IMR-90 (cell line): ENCODE measurements around the gene NDUFA3.
"Not testable (repeated sequence)": the region's sequence is repeated elsewhere in the genome, so short reads cannot be mapped to it uniquely, and the experiment has no call there.

ENCODE experiments used
- BHLHE40 ChIP-seq: fragments of 150-350 bp; IDR thresholded peaks from 2 replicates; pipeline ENCODE4 v1.6.1; 2016; ENCODE audit warnings: mild to moderate bottlenecking, low read depth, low read length
- CEBPB ChIP-seq: IDR thresholded peaks from 2 replicates; pipeline ENCODE4 v1.6.1; 2012; ENCODE audit warnings: low read depth, low read length, improper control_type of control experiment
- CHD1 ChIP-seq: IDR thresholded peaks from 2 replicates; pipeline ENCODE4 v1.6.1; 2012; ENCODE audit warnings: low read depth, low read length, improper control_type of control experiment
- MAFK ChIP-seq: IDR thresholded peaks from 2 replicates; pipeline ENCODE4 v1.6.1; 2012; ENCODE audit warnings: low read depth, low read length, improper control_type of control experiment
- MXI1 ChIP-seq: IDR thresholded peaks from 2 replicates; pipeline ENCODE4 v1.6.1; 2012; ENCODE audit warnings: low read depth, mild to moderate bottlenecking, low read length, moderate library complexity, borderline replicate concordance
- POLR2A ChIP-seq: IDR thresholded peaks from 2 replicates; pipeline ENCODE4 v1.6.1; 2012; ENCODE audit warnings: mild to moderate bottlenecking, low read depth, low read length
- RAD21 ChIP-seq: IDR thresholded peaks from 2 replicates; pipeline ENCODE4 v1.6.1; 2012; ENCODE audit warnings: low read length, improper control_type of control experiment
- RCOR1 ChIP-seq: IDR thresholded peaks from 2 replicates; pipeline ENCODE4 v1.6.1; 2012; ENCODE audit warnings: mild to moderate bottlenecking, low read length, improper control_type of control experiment; ENCODE audit not compliant: insufficient replicate concordance
- RFX5 ChIP-seq: IDR thresholded peaks from 2 replicates; pipeline ENCODE4 v1.8.0; 2012; ENCODE audit warnings: low read depth, mild to moderate bottlenecking, low read length, moderate library complexity
- SMC3 ChIP-seq: fragments of 150-350 bp; IDR thresholded peaks from 2 replicates; pipeline ENCODE4 v1.6.1; 2016; ENCODE audit warnings: low read depth, mild to moderate bottlenecking, antibody characterized with exemption, low read length, moderate library complexity
- TF ChIP-seq, protein P1 (sequence below): conservative IDR thresholded peaks from 2 replicates; pipeline ENCODE4 v1.5.1; 2012; ENCODE audit warnings: mild to moderate bottlenecking, low read depth, low read length, improper control_type of control experiment
- TF ChIP-seq, protein P2 (sequence below): fragments of 150-350 bp; IDR thresholded peaks from 2 replicates; pipeline ENCODE4 v1.6.1; 2016; ENCODE audit warnings: low read depth, mild to moderate bottlenecking, low read length, moderate library complexity, borderline replicate concordance
- TF ChIP-seq, protein P3 (sequence below): fragments of 150-350 bp; IDR thresholded peaks from 2 replicates; pipeline ENCODE4 v1.6.1; 2017; ENCODE audit warnings: mild to moderate bottlenecking, antibody characterized with exemption, low read length, low read depth

DNA sequence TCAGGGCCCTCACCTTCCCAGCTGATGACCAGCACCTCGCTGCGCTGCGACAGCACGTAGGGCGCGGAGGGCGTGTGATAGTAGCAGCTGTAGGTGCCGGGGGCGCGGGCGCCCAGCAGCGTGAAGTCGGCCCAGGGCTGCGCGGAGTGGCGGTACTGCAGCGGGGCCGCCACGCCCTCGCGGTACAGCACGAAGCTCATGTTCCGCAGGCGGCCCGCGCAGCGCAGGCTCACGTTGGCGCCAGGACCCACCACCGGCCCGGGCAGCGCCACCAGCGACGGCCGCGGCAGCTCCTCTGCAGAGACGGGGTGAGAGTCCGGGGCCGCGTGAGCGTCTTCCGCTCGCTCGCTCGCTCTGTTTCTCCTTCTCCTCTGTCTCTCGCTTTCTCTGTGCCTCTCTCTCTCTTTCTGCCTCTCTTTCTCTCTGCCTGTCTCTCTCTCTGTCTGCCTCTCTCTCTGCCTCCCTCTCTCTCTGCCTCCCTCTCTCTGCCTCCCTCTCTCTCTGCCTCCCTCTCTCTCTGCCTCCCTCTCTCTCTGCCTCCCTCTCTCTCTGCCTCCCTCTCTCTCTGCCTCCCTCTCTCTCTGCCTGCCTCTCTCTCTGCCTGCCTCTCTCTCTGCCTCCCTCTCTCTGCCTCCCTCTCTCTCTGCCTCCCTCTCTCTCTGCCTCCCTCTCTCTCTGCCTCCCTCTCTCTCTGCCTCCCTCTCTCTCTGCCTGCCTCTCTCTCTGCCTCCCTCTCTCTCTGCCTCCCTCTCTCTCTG lies 6.6 kb upstream of the NDUFA3 start:
- TF ChIP-seq, protein P1, sequence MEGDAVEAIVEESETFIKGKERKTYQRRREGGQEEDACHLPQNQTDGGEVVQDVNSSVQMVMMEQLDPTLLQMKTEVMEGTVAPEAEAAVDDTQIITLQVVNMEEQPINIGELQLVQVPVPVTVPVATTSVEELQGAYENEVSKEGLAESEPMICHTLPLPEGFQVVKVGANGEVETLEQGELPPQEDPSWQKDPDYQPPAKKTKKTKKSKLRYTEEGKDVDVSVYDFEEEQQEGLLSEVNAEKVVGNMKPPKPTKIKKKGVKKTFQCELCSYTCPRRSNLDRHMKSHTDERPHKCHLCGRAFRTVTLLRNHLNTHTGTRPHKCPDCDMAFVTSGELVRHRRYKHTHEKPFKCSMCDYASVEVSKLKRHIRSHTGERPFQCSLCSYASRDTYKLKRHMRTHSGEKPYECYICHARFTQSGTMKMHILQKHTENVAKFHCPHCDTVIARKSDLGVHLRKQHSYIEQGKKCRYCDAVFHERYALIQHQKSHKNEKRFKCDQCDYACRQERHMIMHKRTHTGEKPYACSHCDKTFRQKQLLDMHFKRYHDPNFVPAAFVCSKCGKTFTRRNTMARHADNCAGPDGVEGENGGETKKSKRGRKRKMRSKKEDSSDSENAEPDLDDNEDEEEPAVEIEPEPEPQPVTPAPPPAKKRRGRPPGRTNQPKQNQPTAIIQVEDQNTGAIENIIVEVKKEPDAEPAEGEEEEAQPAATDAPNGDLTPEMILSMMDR: 0 out of 2 replicates have a peak, but pooled peaks have one; percentile 13
- TF ChIP-seq POLR2A, CHD1, MAFK, BHLHE40, RFX5, CEBPB, SMC3, RCOR1, RAD21: not testable (repeated sequence)
- TF ChIP-seq, protein P2, sequence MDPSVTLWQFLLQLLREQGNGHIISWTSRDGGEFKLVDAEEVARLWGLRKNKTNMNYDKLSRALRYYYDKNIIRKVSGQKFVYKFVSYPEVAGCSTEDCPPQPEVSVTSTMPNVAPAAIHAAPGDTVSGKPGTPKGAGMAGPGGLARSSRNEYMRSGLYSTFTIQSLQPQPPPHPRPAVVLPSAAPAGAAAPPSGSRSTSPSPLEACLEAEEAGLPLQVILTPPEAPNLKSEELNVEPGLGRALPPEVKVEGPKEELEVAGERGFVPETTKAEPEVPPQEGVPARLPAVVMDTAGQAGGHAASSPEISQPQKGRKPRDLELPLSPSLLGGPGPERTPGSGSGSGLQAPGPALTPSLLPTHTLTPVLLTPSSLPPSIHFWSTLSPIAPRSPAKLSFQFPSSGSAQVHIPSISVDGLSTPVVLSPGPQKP: not testable (repeated sequence)
- peak; percentile 41; the same call in 1 of the 2 replicates for TF ChIP-seq MXI1
- TF ChIP-seq, protein P3, sequence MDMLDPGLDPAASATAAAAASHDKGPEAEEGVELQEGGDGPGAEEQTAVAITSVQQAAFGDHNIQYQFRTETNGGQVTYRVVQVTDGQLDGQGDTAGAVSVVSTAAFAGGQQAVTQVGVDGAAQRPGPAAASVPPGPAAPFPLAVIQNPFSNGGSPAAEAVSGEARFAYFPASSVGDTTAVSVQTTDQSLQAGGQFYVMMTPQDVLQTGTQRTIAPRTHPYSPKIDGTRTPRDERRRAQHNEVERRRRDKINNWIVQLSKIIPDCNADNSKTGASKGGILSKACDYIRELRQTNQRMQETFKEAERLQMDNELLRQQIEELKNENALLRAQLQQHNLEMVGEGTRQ: not testable (repeated sequence)
